AG09319 (cell line): ENCODE measurements around the gene MAPKAPK2.

Experiments
- DNase-seq: peaks from one replicate; pipeline ENCODE4 v3.0.0-alpha.2; 2010; ENCODE audit warnings: low read depth; ENCODE audit errors: extremely low read depth
- TF ChIP-seq, protein P1 (sequence below): IDR thresholded peaks from 2 replicates; pipeline ENCODE4 v1.5.1; 2011; ENCODE audit warnings: low read depth, mild to moderate bottlenecking, inconsistent platforms, low read length, moderate library complexity

Gene MAPKAPK2

DNA sequence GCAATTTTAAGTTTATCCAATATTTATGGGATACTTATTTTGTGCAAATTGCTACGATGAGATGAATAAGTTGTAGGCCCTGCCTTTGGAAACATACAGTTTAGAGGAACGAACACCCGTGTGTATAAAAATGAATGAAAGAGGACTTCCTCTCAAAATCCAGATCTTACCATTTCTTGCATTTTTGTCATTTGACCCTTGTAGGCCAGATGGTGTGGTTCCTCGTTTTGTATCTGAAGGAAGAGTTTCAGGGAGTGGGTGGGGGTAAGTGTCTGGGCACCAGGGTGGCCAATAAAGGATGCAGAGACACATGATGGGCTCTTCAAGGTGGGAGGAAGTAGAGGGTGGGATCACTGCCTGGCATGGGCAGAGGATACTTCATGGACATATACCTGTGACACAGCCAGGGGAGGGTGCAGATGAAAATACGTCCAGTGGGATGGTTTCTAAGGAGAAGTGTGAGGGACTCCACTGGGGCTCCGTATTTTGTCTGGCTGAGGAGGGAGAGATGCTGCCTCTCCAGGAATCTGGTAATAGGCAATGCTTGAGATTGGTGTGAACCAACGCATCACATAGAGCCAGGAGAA lies 14.4 kb downstream of the MAPKAPK2 start:
- TF ChIP-seq, protein P1, sequence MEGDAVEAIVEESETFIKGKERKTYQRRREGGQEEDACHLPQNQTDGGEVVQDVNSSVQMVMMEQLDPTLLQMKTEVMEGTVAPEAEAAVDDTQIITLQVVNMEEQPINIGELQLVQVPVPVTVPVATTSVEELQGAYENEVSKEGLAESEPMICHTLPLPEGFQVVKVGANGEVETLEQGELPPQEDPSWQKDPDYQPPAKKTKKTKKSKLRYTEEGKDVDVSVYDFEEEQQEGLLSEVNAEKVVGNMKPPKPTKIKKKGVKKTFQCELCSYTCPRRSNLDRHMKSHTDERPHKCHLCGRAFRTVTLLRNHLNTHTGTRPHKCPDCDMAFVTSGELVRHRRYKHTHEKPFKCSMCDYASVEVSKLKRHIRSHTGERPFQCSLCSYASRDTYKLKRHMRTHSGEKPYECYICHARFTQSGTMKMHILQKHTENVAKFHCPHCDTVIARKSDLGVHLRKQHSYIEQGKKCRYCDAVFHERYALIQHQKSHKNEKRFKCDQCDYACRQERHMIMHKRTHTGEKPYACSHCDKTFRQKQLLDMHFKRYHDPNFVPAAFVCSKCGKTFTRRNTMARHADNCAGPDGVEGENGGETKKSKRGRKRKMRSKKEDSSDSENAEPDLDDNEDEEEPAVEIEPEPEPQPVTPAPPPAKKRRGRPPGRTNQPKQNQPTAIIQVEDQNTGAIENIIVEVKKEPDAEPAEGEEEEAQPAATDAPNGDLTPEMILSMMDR: no peak
- no peak for DNase-seq

DNA sequence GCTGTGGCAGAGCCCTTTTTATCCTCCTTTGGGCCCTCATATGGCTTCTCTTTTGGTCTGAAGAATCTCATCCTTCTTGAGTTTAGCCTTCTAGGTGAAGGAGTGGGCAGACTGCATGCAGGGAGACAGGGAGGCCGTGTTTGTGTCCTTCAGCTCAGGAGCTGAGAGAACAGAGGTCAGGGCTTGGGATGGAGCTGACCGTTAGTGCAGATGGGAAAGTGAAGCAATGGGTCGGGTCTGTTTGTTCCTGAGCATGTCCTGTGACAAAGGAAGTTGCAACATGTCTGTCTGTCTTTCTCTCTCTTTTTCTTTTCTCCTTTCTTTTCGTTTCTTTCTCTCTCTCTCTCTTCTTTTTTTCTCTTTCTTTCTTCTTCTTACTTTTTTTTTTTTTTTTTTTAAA lies 14.9 kb downstream of the MAPKAPK2 start:
- DNase-seq: no peak
- TF ChIP-seq, protein P1: no peak

DNA sequence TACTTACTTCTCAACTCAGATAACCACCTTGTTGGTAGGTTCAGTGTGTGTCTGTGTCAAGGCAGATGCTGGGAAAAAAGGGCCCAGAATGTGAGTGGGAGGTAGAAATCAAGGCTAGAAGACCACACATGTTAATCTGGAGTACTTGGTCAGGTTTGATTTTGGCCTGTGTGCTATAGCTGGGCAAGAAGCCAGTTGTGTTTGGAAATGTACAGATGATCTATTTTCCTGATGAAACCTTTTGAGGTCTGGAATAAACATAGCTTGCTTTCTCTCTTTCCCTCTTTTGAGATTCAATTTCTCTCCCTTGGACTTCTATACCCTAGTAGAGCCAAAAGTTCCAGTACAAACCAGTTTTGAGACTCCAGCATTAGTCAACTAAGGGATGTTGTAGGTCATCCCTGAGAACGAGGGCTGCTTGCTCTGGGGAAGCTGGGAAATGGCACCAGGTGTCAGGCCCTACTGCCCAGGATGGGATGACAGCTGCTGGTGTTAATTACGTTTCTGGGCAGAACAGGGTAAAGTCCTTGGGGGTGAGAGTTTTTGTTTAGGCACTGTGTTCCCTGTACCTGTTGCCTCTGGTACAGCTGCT lies 15.8 kb downstream of the MAPKAPK2 start:
- no peak for DNase-seq
- TF ChIP-seq, protein P1: no peak

DNA sequence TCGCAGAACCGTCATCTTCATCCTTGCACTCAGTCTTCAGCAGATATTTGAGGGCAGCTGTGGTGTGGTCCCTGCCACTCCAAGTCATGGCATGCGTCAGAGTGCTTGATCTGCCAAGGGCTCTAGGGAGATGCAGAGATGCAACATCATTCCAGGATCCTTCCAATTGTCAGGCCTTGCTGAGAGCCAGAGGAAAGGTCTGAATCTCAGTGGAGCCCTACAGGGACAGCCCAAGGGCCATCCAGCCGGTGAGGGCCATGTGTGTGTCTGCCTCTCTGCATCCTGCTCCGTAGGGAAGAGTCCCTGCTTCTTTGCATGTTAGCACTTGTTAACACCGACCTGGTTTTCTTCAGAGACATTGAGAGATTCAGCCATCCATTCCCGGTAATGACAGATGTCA lies 17.6 kb downstream of the MAPKAPK2 start:
- TF ChIP-seq, protein P1: no peak

DNA sequence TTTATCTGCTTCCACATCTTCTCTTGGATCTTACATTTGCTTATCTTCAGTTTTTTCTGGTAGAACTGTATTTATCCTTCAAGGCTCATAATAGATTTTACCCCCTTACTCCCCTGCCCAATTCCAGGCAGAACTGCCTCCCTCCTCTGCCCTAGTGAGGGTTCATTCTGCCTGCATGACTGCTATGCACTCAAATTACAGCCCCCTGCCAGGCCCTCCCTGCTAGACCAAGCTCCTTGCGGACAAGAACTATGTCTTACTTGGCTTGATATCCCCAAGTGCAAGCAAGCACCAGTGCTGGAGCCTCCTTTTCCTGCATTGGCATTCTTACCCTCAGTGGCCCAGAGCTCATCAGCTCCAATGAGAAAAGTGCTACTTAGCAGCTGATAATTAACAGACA lies 18.1 kb downstream of the MAPKAPK2 start:
- DNase-seq: no peak
- TF ChIP-seq, protein P1: no peak

More for the DNA sequence above, 17.6 kb downstream of the MAPKAPK2 start:
- DNase-seq: no peak

DNA sequence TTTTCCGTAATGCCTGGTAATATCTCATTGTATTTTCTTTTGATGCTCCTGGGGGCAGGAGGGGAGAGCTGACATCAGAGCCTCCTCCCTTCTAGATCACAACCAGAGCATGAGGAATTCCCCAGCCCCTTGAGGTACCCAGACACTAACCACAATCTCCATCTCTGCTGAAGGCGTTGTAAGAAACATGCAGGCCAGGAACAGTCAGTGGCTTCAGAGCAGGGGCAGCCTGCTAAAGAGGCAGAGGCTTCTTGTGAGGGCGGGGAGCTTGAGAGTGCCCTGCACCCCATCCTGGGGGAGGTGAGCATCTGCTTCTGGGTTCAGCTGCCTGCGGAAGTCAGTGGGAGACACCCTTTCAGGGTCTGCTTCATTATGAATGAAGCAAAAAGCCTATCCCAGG lies 19.0 kb downstream of the MAPKAPK2 start:
- TF ChIP-seq, protein P1: no peak
- DNase-seq: no peak

DNA sequence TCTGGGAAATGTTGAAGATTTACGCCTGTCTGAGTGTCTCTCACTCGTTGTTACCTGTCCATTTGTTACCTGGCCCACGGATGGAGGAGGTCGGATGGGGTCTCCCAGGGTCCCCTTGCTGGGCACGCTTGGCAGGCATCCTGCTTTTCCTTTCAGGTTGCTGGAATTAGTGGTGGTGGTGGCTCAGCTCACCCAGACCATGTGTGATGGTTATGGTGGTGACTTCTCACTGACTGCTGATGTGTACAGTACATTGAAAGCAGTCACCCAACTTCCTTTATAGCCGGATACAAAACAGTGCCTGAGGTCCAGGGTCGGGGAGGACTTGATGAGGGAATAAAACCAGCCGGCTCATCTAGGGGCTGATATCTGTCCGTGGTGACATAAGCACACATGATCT lies 19.5 kb downstream of the MAPKAPK2 start:
- TF ChIP-seq, protein P1: no peak
- no peak for DNase-seq
